ENCODE data around the gene PRDM16. TPM values are rescaled to one million over a fixed set of nuclear protein-coding genes. Genes with fewer than 3 reads are reported as not detected.

Gene PRDM16
- total and polyA plus RNA-seq, 2 of the 4 experiments (the other 2 are of a cell fraction): 0.02 TPM; not detected in 1

GRCh38 chr1:3249631-3250501, 180.9 kb downstream of the PRDM16 start:
- H3K18ac ChIP-seq (ENCODE audit: low read depth, low read length): no peak overlapping the region
- no peak overlapping the region for H2AK9ac ChIP-seq (replicated peaks; ENCODE audit: low read depth, low read length, poor library complexity)
- ChIA-PET CTCF (no interaction called here), POLR2A (ENCODE audit: unreplicated experiment) (no interaction called here)
- no peak overlapping the region for H3K27ac ChIP-seq (ENCODE audit: insufficient read depth, low read length)
- H2BK120ac ChIP-seq (ENCODE audit: low read depth, low read length): no peak overlapping the region
- H3K56ac ChIP-seq (ENCODE audit: extremely low read depth, insufficient read depth, low read length): no peak overlapping the region
- no peak overlapping the region for H4K91ac ChIP-seq (ENCODE audit: insufficient read depth, low read depth, low read length)
- H3K9ac ChIP-seq (ENCODE audit: low read depth, low read length): no peak overlapping the region
- no peak overlapping the region for H2BK15ac ChIP-seq (ENCODE audit: low read depth, low read length)
- H3K79me1 ChIP-seq (ENCODE audit: low read depth in 1 of 2, low read length in 2 of 2): no peaks in the 10 kb centered on the region
- no peak overlapping the region for H2AFZ ChIP-seq (replicated peaks; ENCODE audit: low read length, poor library complexity)
- H2BK5ac ChIP-seq (ENCODE audit: low read depth, low read length, poor library complexity, severe bottlenecking): no peak overlapping the region
- H2BK20ac ChIP-seq (ENCODE audit: low read depth, low read length): no peak overlapping the region
- dilution Hi-C loops (cut with HindIII; ENCODE audit: low sequenced_read_pairs, unreplicated experiment) (no loop called here), intact Hi-C loops (cut with micrococcal nuclease) (no loop called here), in situ Hi-C loops (cut with MboI; ENCODE audit: low sequenced_read_pairs) (no loop called here)
- BruUV-seq (replicated peaks): no TSS peak
- no peak overlapping the region for H2AK5ac ChIP-seq (ENCODE audit: low read depth, low read length)
- no peak overlapping the region for H3K4ac ChIP-seq (ENCODE audit: low read depth, low read length)
- no peaks in the 10 kb centered on the region for H3K36me3 ChIP-seq (ENCODE audit: control insufficient read depth, insufficient read depth, low read length)
- no peak overlapping the region for H4K8ac ChIP-seq (ENCODE audit: low read depth in 2 of 2, low read length in 2 of 2)
- no peak overlapping the region for H3K23ac ChIP-seq (ENCODE audit: low read depth, low read length)
- H4K5ac ChIP-seq (ENCODE audit: low read depth, low read length): no peak overlapping the region
- H3K9me3 ChIP-seq (ENCODE audit: control insufficient read depth, insufficient read depth, low read length): no peaks in the 10 kb centered on the region
- 47% methylated on average over 3 of the region's 31 CpGs; no CpG with 5 or more reads in 1 of the 2 experiments for WGBS, 2 experiments (ENCODE audit: extremely low coverage in 2 of 2, insufficient read length in 1 of 2)
- H3K9me1 ChIP-seq (ENCODE audit: insufficient read depth, low read length): no peaks in the 10 kb centered on the region
- H3K14ac ChIP-seq (replicated peaks; ENCODE audit: low read depth, low read length): no peak overlapping the region
- ATAC-seq (ENCODE audit: low read depth) (no peak), DNase-seq (no peak)
- peaks cover 3% of the 10 kb centered on the region; the same call in 1 of the 2 replicates for H3K27me3 ChIP-seq (ENCODE audit: control insufficient read depth, insufficient read depth, low read length)
- H3K4me3 ChIP-seq (ENCODE audit: insufficient read depth, low read depth, low read length): no peak overlapping the region
- H3K4me1 ChIP-seq (ENCODE audit: control insufficient read depth, insufficient read depth, low read length): no peaks in the 10 kb centered on the region
- H3K4me2 ChIP-seq (ENCODE audit: low read depth, low read length): no peak overlapping the region
- H4K20me1 ChIP-seq (ENCODE audit: insufficient read depth, low read length): no peaks in the 10 kb centered on the region
- TF ChIP-seq, protein P1, sequence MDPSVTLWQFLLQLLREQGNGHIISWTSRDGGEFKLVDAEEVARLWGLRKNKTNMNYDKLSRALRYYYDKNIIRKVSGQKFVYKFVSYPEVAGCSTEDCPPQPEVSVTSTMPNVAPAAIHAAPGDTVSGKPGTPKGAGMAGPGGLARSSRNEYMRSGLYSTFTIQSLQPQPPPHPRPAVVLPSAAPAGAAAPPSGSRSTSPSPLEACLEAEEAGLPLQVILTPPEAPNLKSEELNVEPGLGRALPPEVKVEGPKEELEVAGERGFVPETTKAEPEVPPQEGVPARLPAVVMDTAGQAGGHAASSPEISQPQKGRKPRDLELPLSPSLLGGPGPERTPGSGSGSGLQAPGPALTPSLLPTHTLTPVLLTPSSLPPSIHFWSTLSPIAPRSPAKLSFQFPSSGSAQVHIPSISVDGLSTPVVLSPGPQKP (IDR thresholded peaks at IDR 0.05; ENCODE audit: borderline replicate concordance, low read depth, low read length): no peak
- no peak for TF ChIP-seq RCOR1 (IDR thresholded peaks at IDR 0.05; ENCODE audit: insufficient replicate concordance, low read length)
- TF ChIP-seq BHLHE40 (IDR thresholded peaks at IDR 0.05; ENCODE audit: low read depth, low read length): no peak
- TF ChIP-seq CTCF (conservative IDR thresholded peaks at IDR 0.05; ENCODE audit: low read depth, low read length): no peak
- TF ChIP-seq MAFK (IDR thresholded peaks at IDR 0.05; ENCODE audit: low read depth, low read length): no peak
- TF ChIP-seq FOS (IDR thresholded peaks at IDR 0.05; ENCODE audit: low read depth, low read length): no peak
- no peak for TF ChIP-seq CHD1 (IDR thresholded peaks at IDR 0.05; ENCODE audit: low read depth, low read length)
- TF ChIP-seq MAZ (IDR thresholded peaks at IDR 0.05; ENCODE audit: borderline replicate concordance, low read depth, low read length): no peak
- TF ChIP-seq CEBPB (IDR thresholded peaks at IDR 0.05; ENCODE audit: low read depth, low read length): no peak
- no peak for TF ChIP-seq RFX5 (IDR thresholded peaks at IDR 0.05; ENCODE audit: low read depth, low read length)
- TF ChIP-seq MXI1 (IDR thresholded peaks at IDR 0.05; ENCODE audit: borderline replicate concordance, low read depth, low read length): no peak
- no peak for TF ChIP-seq POLR2A (IDR thresholded peaks at IDR 0.05; ENCODE audit: low read depth, low read length)
- TF ChIP-seq RAD21 (IDR thresholded peaks at IDR 0.05; ENCODE audit: low read length): no peak
- no peak for TF ChIP-seq NFE2L2 (IDR thresholded peaks at IDR 0.05; ENCODE audit: low read depth, low read length)
- TF ChIP-seq, protein P2, sequence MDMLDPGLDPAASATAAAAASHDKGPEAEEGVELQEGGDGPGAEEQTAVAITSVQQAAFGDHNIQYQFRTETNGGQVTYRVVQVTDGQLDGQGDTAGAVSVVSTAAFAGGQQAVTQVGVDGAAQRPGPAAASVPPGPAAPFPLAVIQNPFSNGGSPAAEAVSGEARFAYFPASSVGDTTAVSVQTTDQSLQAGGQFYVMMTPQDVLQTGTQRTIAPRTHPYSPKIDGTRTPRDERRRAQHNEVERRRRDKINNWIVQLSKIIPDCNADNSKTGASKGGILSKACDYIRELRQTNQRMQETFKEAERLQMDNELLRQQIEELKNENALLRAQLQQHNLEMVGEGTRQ (IDR thresholded peaks at IDR 0.05; ENCODE audit: low read depth, low read length): no peak
